SU-DHL-6 (cell line): ENCODE results near the gene MESP2.

Experiments used
- CTCF ChIP-seq: fragments of 200-600 bp; sonication (generic); IDR thresholded peaks from one replicate; pipeline ENCODE4 v1.5.1; 2017; ENCODE audit warnings: antibody characterized with exemption, mild to moderate bottlenecking, low read length, moderate library complexity; ENCODE audit not compliant: insufficient read depth, poor library complexity, severe bottlenecking
- EZH2phosphoT487 ChIP-seq: fragments of 200-600 bp; sonication (generic), shearing (Covaris generic); conservative IDR thresholded peaks from 2 replicates; pipeline ENCODE4 v1.6.1; 2018; ENCODE audit warnings: mild to moderate bottlenecking, antibody characterized with exemption, low read length, moderate library complexity, mixed read lengths

- TF ChIP-seq CTCF (no peak), EZH2phosphoT487 (no peak)
These were observed 14.1 kb downstream of the MESP2 start for GRCh38 chr15:89790206-89790605.
